PC-3 (cell line): ENCODE data around the gene EDN2.

Experiments used
- EZH2 ChIP-seq: fragments of 300-600 bp; sonication (generic); IDR thresholded peaks from one replicate; pipeline ENCODE4 v1.6.1; 2017; ENCODE audit warnings: antibody characterized with exemption, mild to moderate bottlenecking, low read length; ENCODE audit not compliant: unreplicated experiment
- TF ChIP-seq, protein P1 (sequence below): fragments of 300-600 bp; sonication (generic); conservative IDR thresholded peaks from 2 replicates; pipeline ENCODE4 v1.5.1; 2017; ENCODE audit warnings: antibody characterized with exemption, low read depth, mild to moderate bottlenecking, low read length

DNA sequence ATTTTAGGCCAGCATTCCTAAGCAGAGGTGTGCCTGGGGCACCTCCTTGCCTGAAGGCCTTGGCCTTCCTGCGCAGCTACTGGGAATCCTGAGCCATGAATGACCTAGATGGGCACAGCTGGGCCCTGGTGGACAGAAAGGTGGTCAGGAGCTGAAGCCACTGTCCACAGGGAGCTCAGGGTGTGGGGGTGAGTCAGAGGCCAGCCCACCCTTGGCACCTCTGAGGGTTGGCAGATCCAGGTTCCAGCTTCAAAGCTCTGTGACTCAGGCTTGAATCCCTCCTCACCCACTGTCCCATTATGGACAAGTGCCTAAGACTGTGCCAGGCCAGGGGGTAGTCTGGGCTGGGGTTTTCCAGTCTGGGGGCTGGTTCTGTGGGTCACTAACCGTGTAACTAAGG, 6.4 kb upstream of the EDN2 start:
- TF ChIP-seq, protein P1, sequence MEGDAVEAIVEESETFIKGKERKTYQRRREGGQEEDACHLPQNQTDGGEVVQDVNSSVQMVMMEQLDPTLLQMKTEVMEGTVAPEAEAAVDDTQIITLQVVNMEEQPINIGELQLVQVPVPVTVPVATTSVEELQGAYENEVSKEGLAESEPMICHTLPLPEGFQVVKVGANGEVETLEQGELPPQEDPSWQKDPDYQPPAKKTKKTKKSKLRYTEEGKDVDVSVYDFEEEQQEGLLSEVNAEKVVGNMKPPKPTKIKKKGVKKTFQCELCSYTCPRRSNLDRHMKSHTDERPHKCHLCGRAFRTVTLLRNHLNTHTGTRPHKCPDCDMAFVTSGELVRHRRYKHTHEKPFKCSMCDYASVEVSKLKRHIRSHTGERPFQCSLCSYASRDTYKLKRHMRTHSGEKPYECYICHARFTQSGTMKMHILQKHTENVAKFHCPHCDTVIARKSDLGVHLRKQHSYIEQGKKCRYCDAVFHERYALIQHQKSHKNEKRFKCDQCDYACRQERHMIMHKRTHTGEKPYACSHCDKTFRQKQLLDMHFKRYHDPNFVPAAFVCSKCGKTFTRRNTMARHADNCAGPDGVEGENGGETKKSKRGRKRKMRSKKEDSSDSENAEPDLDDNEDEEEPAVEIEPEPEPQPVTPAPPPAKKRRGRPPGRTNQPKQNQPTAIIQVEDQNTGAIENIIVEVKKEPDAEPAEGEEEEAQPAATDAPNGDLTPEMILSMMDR: no peak
- TF ChIP-seq EZH2: no peak
